ENCODE data around the gene OR5L1.

OR5L1 gene

GRCh38 chr11:55854704-55855103 lies 43.5 kb downstream of the OR5L1 start:
- Histone ChIP-seq H3K4me3 (ENCODE audit: low read length, poor library complexity, severe bottlenecking) (no peak overlapping the region), H3K79me2 (ENCODE audit: insufficient read depth, low read length) (no peaks in the 10 kb centered on the region), H3K9me2 (replicated peaks; ENCODE audit: low read depth, low read length) (no peaks in the 10 kb centered on the region), H3K27me3 (ENCODE audit: insufficient read depth, low read length, poor library complexity, severe bottlenecking) (no peaks in the 10 kb centered on the region), H3K36me3 (ENCODE audit: insufficient read depth, low read length) (no peaks in the 10 kb centered on the region), H3K9ac (ENCODE audit: low read depth, low read length, poor library complexity, severe bottlenecking) (no peak overlapping the region), H3K4me1 (ENCODE audit: insufficient read depth, low read length, poor library complexity, severe bottlenecking) (no peaks in the 10 kb centered on the region), H4K20me1 (ENCODE audit: insufficient read depth, low read length, poor library complexity, severe bottlenecking) (no peaks in the 10 kb centered on the region), H2AFZ (ENCODE audit: low read length) (no peak overlapping the region), H3K4me2 (ENCODE audit: low read depth, low read length, poor library complexity, severe bottlenecking) (no peak overlapping the region), H3K9me3 (ENCODE audit: insufficient read depth, low read depth, low read length) (no peaks in the 10 kb centered on the region), H3F3A (ENCODE audit: low read depth) (no peaks in the 10 kb centered on the region)
- no peak for TF ChIP-seq EZH2phosphoT487 (IDR thresholded peaks at IDR 0.05; ENCODE audit: borderline replicate concordance)
- TF ChIP-seq, protein P1, sequence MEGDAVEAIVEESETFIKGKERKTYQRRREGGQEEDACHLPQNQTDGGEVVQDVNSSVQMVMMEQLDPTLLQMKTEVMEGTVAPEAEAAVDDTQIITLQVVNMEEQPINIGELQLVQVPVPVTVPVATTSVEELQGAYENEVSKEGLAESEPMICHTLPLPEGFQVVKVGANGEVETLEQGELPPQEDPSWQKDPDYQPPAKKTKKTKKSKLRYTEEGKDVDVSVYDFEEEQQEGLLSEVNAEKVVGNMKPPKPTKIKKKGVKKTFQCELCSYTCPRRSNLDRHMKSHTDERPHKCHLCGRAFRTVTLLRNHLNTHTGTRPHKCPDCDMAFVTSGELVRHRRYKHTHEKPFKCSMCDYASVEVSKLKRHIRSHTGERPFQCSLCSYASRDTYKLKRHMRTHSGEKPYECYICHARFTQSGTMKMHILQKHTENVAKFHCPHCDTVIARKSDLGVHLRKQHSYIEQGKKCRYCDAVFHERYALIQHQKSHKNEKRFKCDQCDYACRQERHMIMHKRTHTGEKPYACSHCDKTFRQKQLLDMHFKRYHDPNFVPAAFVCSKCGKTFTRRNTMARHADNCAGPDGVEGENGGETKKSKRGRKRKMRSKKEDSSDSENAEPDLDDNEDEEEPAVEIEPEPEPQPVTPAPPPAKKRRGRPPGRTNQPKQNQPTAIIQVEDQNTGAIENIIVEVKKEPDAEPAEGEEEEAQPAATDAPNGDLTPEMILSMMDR (conservative IDR thresholded peaks at IDR 0.05; ENCODE audit: low read length): no peak
